Chondrocyte (in vitro differentiated cells): ENCODE measurements around the gene GABRB3. TPM values are rescaled to one million over a fixed set of nuclear protein-coding genes. Genes with fewer than 3 reads are reported as not detected.

Source experiments
- DNase-seq: peaks from one replicate; pipeline ENCODE4 v3.0.0; 2021; ENCODE audit warnings: mixed read lengths, low spot score
- H3K27ac Mint-ChIP-seq: one replicate; pipeline ENCODE4 v1.8.0; 2021; ENCODE audit warnings: mild to moderate bottlenecking, moderate library complexity, mixed read lengths; ENCODE audit not compliant: unreplicated experiment
- H3K27me3 Mint-ChIP-seq: 2 replicates; pipeline ENCODE4 v1.8.0; 2021; ENCODE audit warnings: low read depth, mixed read lengths
- H3K36me3 Mint-ChIP-seq: 2 replicates; pipeline ENCODE4 v1.8.0; 2021; ENCODE audit warnings: low read depth, mixed read lengths
- H3K4me1 Mint-ChIP-seq: 2 replicates; pipeline ENCODE4 v1.8.0; 2021; ENCODE audit warnings: low read depth, mild to moderate bottlenecking, mixed read lengths
- H3K4me3 Mint-ChIP-seq: one replicate; pipeline ENCODE4 v1.8.0; 2021; ENCODE audit warnings: mild to moderate bottlenecking, moderate library complexity, mixed read lengths; ENCODE audit not compliant: unreplicated experiment
- H3K9me3 Mint-ChIP-seq: 2 replicates; pipeline ENCODE4 v1.8.0; 2021; ENCODE audit warnings: low read depth, mixed read lengths
- total RNA-seq: library from RNA; stranded (reverse); gene quantifications from 3 replicates; pipeline ENCODE4 v1.2.1, GENCODE V29; 2021
- TF ChIP-seq, protein P1 (sequence below): fragments of 200-600 bp; sonication (generic); IDR thresholded peaks from 2 replicates; pipeline ENCODE4 v1.5.0; 2021; ENCODE audit warnings: antibody characterized with exemption, mild to moderate bottlenecking, moderate library complexity

Gene GABRB3
- total RNA-seq, 1 donor from 2014 or later = 1.6 TPM

DNA sequence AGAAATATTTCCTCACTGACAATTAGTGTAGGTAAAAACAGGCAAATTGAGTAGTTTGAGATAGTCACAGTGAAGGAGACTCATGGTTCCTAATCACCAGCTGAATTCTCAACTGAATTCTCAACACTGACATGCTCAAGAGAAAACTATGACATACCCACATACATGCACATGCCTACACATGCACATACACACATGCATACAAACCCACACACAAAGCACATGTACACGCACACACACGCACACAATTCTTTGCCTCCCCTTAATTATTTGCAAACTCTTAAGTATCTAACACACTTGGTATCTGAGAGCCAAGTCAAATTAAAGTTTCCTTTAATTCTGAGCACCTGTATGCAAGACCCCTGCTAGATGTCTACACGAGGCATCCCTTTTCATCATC lies 111.8 kb downstream of the GABRB3 start:
- Mint-ChIP-seq H3K9me3 (peaks cover 10% of the 10 kb centered on the region), H3K27me3 (no peaks in the 10 kb centered on the region), H3K4me1 (no peaks in the 10 kb centered on the region), H3K27ac (no peak overlapping the region), H3K36me3 (no peaks in the 10 kb centered on the region), H3K4me3 (no peak overlapping the region)
- DNase-seq = no peak
- TF ChIP-seq, protein P1, sequence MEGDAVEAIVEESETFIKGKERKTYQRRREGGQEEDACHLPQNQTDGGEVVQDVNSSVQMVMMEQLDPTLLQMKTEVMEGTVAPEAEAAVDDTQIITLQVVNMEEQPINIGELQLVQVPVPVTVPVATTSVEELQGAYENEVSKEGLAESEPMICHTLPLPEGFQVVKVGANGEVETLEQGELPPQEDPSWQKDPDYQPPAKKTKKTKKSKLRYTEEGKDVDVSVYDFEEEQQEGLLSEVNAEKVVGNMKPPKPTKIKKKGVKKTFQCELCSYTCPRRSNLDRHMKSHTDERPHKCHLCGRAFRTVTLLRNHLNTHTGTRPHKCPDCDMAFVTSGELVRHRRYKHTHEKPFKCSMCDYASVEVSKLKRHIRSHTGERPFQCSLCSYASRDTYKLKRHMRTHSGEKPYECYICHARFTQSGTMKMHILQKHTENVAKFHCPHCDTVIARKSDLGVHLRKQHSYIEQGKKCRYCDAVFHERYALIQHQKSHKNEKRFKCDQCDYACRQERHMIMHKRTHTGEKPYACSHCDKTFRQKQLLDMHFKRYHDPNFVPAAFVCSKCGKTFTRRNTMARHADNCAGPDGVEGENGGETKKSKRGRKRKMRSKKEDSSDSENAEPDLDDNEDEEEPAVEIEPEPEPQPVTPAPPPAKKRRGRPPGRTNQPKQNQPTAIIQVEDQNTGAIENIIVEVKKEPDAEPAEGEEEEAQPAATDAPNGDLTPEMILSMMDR = no peak

DNA sequence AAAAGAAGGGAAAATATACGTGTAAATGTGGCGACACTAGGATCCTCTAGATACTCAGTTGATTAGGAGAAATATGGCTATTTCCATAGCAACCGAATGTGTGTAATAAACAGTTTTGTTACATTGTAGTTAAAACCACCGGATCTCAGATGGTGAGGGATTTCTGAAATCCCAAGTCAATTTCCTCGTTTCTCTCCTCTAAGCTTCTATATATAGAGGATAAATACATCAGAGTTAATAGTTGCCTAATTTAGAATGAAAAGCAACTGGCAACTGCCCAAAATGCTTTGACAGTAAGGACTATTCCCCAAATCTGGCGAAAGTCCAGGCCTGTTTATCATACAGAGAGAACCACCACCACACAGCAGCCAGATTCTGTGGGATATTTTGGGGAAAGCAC lies 112.6 kb downstream of the GABRB3 start:
- no peak for DNase-seq
- Mint-ChIP-seq H3K36me3 (no peaks in the 10 kb centered on the region), H3K27ac (no peak overlapping the region), H3K4me1 (no peaks in the 10 kb centered on the region), H3K4me3 (no peak overlapping the region), H3K27me3 (no peaks in the 10 kb centered on the region), H3K9me3 (peaks cover 14% of the 10 kb centered on the region)
- TF ChIP-seq, protein P1 = no peak

DNA sequence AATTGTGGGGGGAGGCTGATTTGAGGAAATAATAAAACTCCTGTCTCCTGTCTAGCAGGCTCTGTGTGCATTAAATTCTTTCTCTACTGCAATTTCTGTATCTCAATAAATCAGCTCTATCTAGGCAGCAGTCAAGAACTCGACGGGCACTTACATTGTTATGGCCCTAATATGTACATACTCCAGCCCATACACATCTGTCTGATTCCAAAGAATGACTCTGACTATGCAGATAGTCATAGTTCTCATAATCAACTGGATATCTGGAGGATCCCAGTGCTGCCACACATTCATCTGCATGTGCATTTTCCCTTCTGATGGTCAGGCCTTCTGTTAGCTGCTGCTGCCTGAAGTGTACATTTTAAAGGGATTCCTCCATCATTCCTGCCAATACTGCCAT lies 114.6 kb downstream of the GABRB3 start:
- DNase-seq = no peak
- H3K9me3 Mint-ChIP-seq = peaks cover 17% of the 10 kb centered on the region
- no peaks in the 10 kb centered on the region for H3K27me3 Mint-ChIP-seq
- no peaks in the 10 kb centered on the region for H3K4me1 Mint-ChIP-seq
- TF ChIP-seq, protein P1 = no peak
- no peak overlapping the region for H3K4me3 Mint-ChIP-seq
- no peak overlapping the region for H3K27ac Mint-ChIP-seq
- H3K36me3 Mint-ChIP-seq = no peaks in the 10 kb centered on the region

DNA sequence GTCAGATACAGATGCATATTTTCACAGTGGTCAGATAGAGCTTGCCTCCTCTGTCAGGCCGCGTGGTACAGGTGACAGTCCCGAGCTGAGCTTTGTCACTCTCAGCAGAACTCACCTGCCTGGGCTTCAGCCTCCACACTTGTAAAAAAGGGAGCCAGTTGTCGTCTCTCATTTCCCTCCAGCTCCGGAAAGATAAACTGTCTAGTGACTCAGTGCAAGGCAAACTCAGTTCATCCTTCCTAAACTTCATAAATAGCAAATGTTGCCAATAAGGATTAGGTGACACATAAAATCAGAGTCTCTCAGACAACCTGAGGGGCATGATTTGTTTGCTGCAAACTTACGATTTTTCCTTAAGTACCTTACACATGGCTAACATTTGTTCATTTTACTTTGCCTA lies 116.8 kb downstream of the GABRB3 start:
- H3K36me3 Mint-ChIP-seq = no peaks in the 10 kb centered on the region
- H3K27me3 Mint-ChIP-seq = no peaks in the 10 kb centered on the region
- H3K27ac Mint-ChIP-seq = no peak overlapping the region
- TF ChIP-seq, protein P1 = no peak
- no peaks in the 10 kb centered on the region for H3K4me1 Mint-ChIP-seq
- no peak for DNase-seq
- H3K4me3 Mint-ChIP-seq = no peak overlapping the region
- peaks cover 31% of the 10 kb centered on the region for H3K9me3 Mint-ChIP-seq

DNA sequence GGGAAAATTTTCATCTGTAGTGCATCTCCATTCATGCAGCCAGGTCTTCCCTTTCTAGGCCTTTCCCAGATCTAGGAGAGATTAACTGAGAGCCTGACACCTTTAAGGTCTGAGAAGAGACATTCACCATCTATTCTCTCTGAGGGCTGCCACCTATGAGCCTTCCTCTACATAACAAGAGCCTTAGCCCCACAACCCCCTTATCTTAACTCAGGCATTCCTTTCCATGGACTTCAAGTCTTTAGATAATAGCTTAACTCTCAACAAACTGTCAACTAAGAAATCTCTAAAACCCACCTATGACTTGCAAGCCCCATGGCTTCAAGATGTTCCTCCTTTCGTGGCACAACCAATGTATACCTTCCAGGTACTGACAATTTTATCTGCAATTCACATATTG lies 121.0 kb downstream of the GABRB3 start:
- no peak for DNase-seq
- no peak overlapping the region for H3K4me3 Mint-ChIP-seq
- H3K9me3 Mint-ChIP-seq = peaks cover 52% of the 10 kb centered on the region
- TF ChIP-seq, protein P1 = no peak
- H3K27ac Mint-ChIP-seq = no peak overlapping the region
- H3K36me3 Mint-ChIP-seq = no peaks in the 10 kb centered on the region
- H3K27me3 Mint-ChIP-seq = no peaks in the 10 kb centered on the region
- no peaks in the 10 kb centered on the region for H3K4me1 Mint-ChIP-seq
